ENCODE measurements around the gene CIT. TPM values are rescaled to one million over a fixed set of nuclear protein-coding genes. Genes with fewer than 3 reads are reported as not detected.

Gene CIT
- 10 to 100 TPM in 1 of 2 donors, 1 to 10 TPM in 1; 7.0 to 21.5 TPM for total RNA-seq
- polyA plus RNA-seq (ENCODE audit: insufficient read length in 6 of 6) = 10 to 100 TPM; 16.8 to 33.2 (median 22.3) TPM
- long read RNA-seq, donor 1, partial matches to known transcripts = 0 of 1 reads
- long read RNA-seq, donor 1, other reads (novel, unspliced or antisense) = 0 of 1 reads
- long read RNA-seq, donor 2 = 0 reads
- long read RNA-seq, donor 3 = 0 reads
- long read RNA-seq, donor 4 = 0 reads
- long read RNA-seq, donor 5 = 0 reads
- long read RNA-seq, donor 6 = 0 reads
- long read RNA-seq, donor 7 = 0 reads
- long read RNA-seq, donor 8 = 0 reads
- long read RNA-seq, donor 9 = 0 reads
- long read RNA-seq, donor 10 = 0 reads
- long read RNA-seq, donor 11, partial matches to known transcripts = 0 of 1 reads
- long read RNA-seq, donor 11, other reads (novel, unspliced or antisense) = 0 of 1 reads
- long read RNA-seq, donor 12 = 0 reads

GRCh38 chr12:119876761-119877638, at the start of gene CIT:
TSS of gene CIT (minus strand) at chr12:119877320. CDS start at chr12:119876168, 1,152 bp downstream.
- no peaks in the 10 kb centered on the region for H3K27me3 ChIP-seq
- peak within 1 kb of the TSS; percentile 80 to 84 for H3K4me3 ChIP-seq
- DNase-seq (peak; percentile 89 to 95 (median 92)), ATAC-seq (peak; percentile 100)
- TF ChIP-seq CTCF (IDR thresholded peaks at IDR 0.05) = no peak
- intact Hi-C loops (cut with DNase I) = no loop called here
- H3K4me1 ChIP-seq = peaks cover 0 to 16% of the 10 kb centered on the region in 2 donors
- H3K27ac ChIP-seq = no peak within 1 kb of the TSS
- no peaks in the 10 kb centered on the region for H3K9me3 ChIP-seq
- no peaks in the 10 kb centered on the region for H3K36me3 ChIP-seq

DNA sequence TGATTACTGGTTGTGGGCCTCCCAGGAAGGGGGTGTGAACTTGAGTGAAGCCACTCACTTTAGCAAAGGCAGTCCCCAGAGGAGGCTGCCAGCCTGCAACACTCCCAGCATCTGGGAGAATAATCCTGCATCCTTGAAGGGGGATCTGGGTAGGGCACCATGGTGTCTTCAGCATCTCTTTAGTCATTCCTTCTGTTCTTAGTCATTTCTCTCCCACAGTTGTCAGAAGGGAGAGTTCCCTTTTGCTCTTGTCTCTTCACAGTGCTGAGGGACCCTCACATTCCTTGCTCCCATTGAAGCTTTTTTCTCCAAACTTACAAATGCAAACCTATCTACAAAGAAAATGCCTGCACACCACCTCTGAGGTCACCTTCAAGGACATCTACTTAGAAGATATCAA, 48.1 kb upstream of the CIT start:
- TF ChIP-seq CTCF (IDR thresholded peaks at IDR 0.05) = no peak
- intact Hi-C loops (cut with DNase I) = no loop called here

DNA sequence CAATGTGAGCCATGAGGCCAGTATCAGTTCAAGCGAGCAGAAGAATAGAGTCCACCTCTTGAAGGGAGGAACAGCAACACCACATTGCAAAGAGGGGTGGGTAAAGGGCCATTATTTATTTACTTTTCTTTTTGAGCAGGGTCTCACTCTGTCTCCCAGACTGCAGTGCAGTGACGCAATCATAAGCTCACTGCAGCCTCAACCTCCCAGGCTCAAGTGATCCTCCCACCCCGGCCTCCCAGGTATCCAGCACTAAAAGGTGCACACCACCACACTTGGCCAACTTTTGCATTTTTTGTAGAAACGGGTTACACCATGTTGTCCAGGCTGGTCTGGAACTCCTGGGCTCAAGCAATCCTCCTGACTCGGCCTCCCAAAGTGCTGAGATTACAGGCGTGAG, 42.9 kb upstream of the CIT start:
- no peaks in the 10 kb centered on the region for H3K36me3 ChIP-seq
- H3K9me3 ChIP-seq = no peaks in the 10 kb centered on the region
- DNase-seq (no peak), ATAC-seq (no peak)
- H3K4me1 ChIP-seq = no peaks in the 10 kb centered on the region
- no peak overlapping the region for H3K27ac ChIP-seq
- H3K27me3 ChIP-seq = no peaks in the 10 kb centered on the region
- no peak overlapping the region for H3K4me3 ChIP-seq
- intact Hi-C loops (cut with DNase I) = no loop called here
- no peak for TF ChIP-seq CTCF (IDR thresholded peaks at IDR 0.05)

More for the DNA sequence above, 48.1 kb upstream of the CIT start:
- Histone ChIP-seq H3K27ac (no peak overlapping the region), H3K36me3 (no peaks in the 10 kb centered on the region), H3K4me3 (no peak overlapping the region), H3K9me3 (no peaks in the 10 kb centered on the region), H3K4me1 (no peaks in the 10 kb centered on the region), H3K27me3 (no peaks in the 10 kb centered on the region)
- DNase-seq (no peak), ATAC-seq (no peak)

GRCh38 chr12:119915894-119916510, 38.9 kb upstream of the CIT start:
- H3K4me3 ChIP-seq = no peak overlapping the region
- DNase-seq (no peak), ATAC-seq (no peak)
- H3K27ac ChIP-seq = no peak overlapping the region
- no peaks in the 10 kb centered on the region for H3K36me3 ChIP-seq
- H3K9me3 ChIP-seq = no peaks in the 10 kb centered on the region
- TF ChIP-seq CTCF (IDR thresholded peaks at IDR 0.05) = no peak
- no peaks in the 10 kb centered on the region for H3K4me1 ChIP-seq
- no peaks in the 10 kb centered on the region for H3K27me3 ChIP-seq
- intact Hi-C loops (cut with DNase I) = no loop called here

Measured in left lung (tissue), 14 donors.